A549 (cell line): ENCODE results near the gene TOGARAM2. TPM values are rescaled to one million over a fixed set of nuclear protein-coding genes. Genes with fewer than 3 reads are reported as not detected.

Experiments used
- ATAC-seq, 2 experiments: fragments of 200-7000 bp in 1 of 2; fragments of >200 bp in 1 of 2; cut with Nextera tagmentation in 1 of 2; cut with Tn5 transposase in 1 of 2; 3 replicates each; pipeline versions ENCODE4 v1.8.0 to v1.9.1; 2018 to 2020; ENCODE audit warnings: mild to moderate bottlenecking in 1 of 2, moderate library complexity in 1 of 2
- CTCF ChIA-PET: fragments of 300-600 bp; sonication (Branson Sonifier 250); formaldehyde crosslinking; extraction: SDS; loops from one replicate; lab custom pipeline; 2021; ENCODE audit warnings: antibody characterized with exemption, inconsistent platforms; lab: Yijun Ruan, JAX
- POLR2A ChIA-PET: fragments of 350-600 bp; formaldehyde crosslinking; extraction: SDS; loops from one replicate; lab custom pipeline; 2021; ENCODE audit warnings: antibody characterized with exemption, inconsistent platforms; lab: Yijun Ruan, JAX
- DNase-seq, 2 experiments: peaks; one replicate each; pipeline versions ENCODE4 v3.0.0 to v3.0.0-alpha.2; 2011 to 2016; ENCODE audit warnings: low read depth in 1 of 2, low spot score in 1 of 2
- FAIRE-seq: peaks from 2 replicates; lab custom pipeline; 2011; peaks lifted over from hg19 to GRCh38; lab: Jason Lieb, UNC
- H3K27ac ChIP-seq, 2 experiments: fragments of >200 bp; sonication (Bioruptor Twin); formaldehyde crosslinking; 3 replicates each; pipeline ENCODE4 v1.5.1; 2016 to 2017
- H3K4me1 ChIP-seq: fragments of >200 bp; sonication (Bioruptor Twin); formaldehyde crosslinking; 3 replicates; pipeline ENCODE4 v1.6.1; 2016
- H3K4me2 ChIP-seq: fragments of >200 bp; sonication (Bioruptor Twin); formaldehyde crosslinking; 3 replicates; pipeline ENCODE4 v1.6.1; 2016
- H3K4me3 ChIP-seq: fragments of >200 bp; sonication (Bioruptor Twin); formaldehyde crosslinking; 3 replicates; pipeline ENCODE4 v1.5.1; 2016
- H3K9me3 ChIP-seq: fragments of >200 bp; sonication (Bioruptor Twin); formaldehyde crosslinking; 3 replicates; pipeline ENCODE4 v1.6.1; 2016
- BCL3 ChIP-seq: fragments of >200 bp; sonication (Bioruptor Twin); formaldehyde crosslinking; IDR thresholded peaks from 3 replicates; pipeline ENCODE4 v1.6.1; 2016
- CBX2 ChIP-seq: fragments of 200-600 bp; sonication (generic); IDR thresholded peaks from 2 replicates; pipeline ENCODE4 v1.6.1; 2016; ENCODE audit warnings: low read depth, mild to moderate bottlenecking, borderline replicate concordance
- CBX8 ChIP-seq: fragments of 200-600 bp; sonication (generic); IDR thresholded peaks from 2 replicates; pipeline ENCODE4 v1.6.1; 2016
- CEBPB ChIP-seq, 2 experiments: fragments of >200 bp in 1 of 2; sonication (Bioruptor Twin) in 1 of 2; formaldehyde crosslinking in 1 of 2; IDR thresholded peaks; 2 replicates each; pipeline ENCODE4 v1.6.1; 2012 to 2016
- CHD2 ChIP-seq: fragments of 150-350 bp; IDR thresholded peaks from 2 replicates; pipeline ENCODE4 v1.6.1; 2014; ENCODE audit warnings: low read length; ENCODE audit not compliant: partially characterized antibody
- ELK1 ChIP-seq: fragments of 150-350 bp; IDR thresholded peaks from 2 replicates; pipeline ENCODE4 v1.6.1; 2014; ENCODE audit warnings: low read depth, mild to moderate bottlenecking, low read length
- EP300 ChIP-seq, 2 experiments: fragments of >200 bp; sonication (Bioruptor Twin); formaldehyde crosslinking; IDR thresholded peaks; 2 replicates in 1 of 2; 3 replicates in 1 of 2; pipeline ENCODE4 v1.6.1; 2016 to 2017
- ESRRA ChIP-seq: fragments of 150-350 bp; IDR thresholded peaks from 2 replicates; pipeline ENCODE4 v1.6.1; 2014; ENCODE audit warnings: mild to moderate bottlenecking, low read length, borderline replicate concordance
- GATA3 ChIP-seq: IDR thresholded peaks from 2 replicates; pipeline ENCODE4 v1.6.1; 2012; ENCODE audit warnings: borderline replicate concordance
- HES2 ChIP-seq: fragments of >200 bp; sonication (Bioruptor Twin); formaldehyde crosslinking; IDR thresholded peaks from 2 replicates; pipeline ENCODE4 v1.6.1; 2016
- HEYL ChIP-seq: fragments of 250-450 bp; sonication (Bioruptor Pico); IDR thresholded peaks from 2 replicates; pipeline ENCODE4 v1.8.0; 2021; ENCODE audit warnings: mild to moderate bottlenecking, moderate library complexity
- HOXB5 ChIP-seq: fragments of 250-450 bp; sonication (Bioruptor Pico); IDR thresholded peaks from 2 replicates; pipeline ENCODE4 v1.5.0; 2020; ENCODE audit warnings: mild to moderate bottlenecking, moderate library complexity
- MYC ChIP-seq: IDR thresholded peaks from 2 replicates; pipeline ENCODE4 v1.6.1; 2012; ENCODE audit warnings: mild to moderate bottlenecking, inconsistent platforms, low read length, improper control_type of control experiment, borderline replicate concordance
- RFX5 ChIP-seq: fragments of 450-650 bp; IDR thresholded peaks from 2 replicates; pipeline ENCODE4 v1.7.1; 2014; ENCODE audit warnings: antibody characterized with exemption, mild to moderate bottlenecking, moderate library complexity
- RNF2 ChIP-seq: fragments of 200-600 bp; sonication (generic); IDR thresholded peaks from 2 replicates; pipeline ENCODE4 v1.6.1; 2016; ENCODE audit warnings: low read depth, mild to moderate bottlenecking, antibody characterized with exemption, moderate library complexity, borderline replicate concordance
- SREBF2 ChIP-seq: fragments of 450-650 bp; IDR thresholded peaks from 2 replicates; pipeline ENCODE4 v1.6.1; 2014; ENCODE audit warnings: mild to moderate bottlenecking, moderate library complexity
- USF2 ChIP-seq: fragments of 450-650 bp; IDR thresholded peaks from 2 replicates; pipeline ENCODE4 v1.6.1; 2014; ENCODE audit warnings: antibody characterized with exemption
- ZC3H11A ChIP-seq: fragments of 450-650 bp; IDR thresholded peaks from 2 replicates; pipeline ENCODE4 v1.6.1; 2014; ENCODE audit warnings: antibody characterized with exemption, mild to moderate bottlenecking
- ZFP36 ChIP-seq: fragments of 450-650 bp; IDR thresholded peaks from 2 replicates; pipeline ENCODE4 v1.6.1; 2014; ENCODE audit warnings: borderline replicate concordance; ENCODE audit not compliant: partially characterized antibody
- WGBS: methylation state at CpG from one replicate; pipeline ENCODE4 v1.1.6; 2017; ENCODE audit errors: missing lambda C conversion rate; 5-methylcytosine and 5-hydroxymethylcytosine counted together
- polyA plus RNA-seq, 4 experiments: library from polyadenylated mRNA; depleted of rRNA in 3 of 4; stranded (reverse); fragments of >200 nt; fragmentation: RNase III in 1 of 4; extraction: RNeasy Plus Mini Kit Qiagen cat#74134 plus additional on column Dnase treatment in 1 of 4; gene quantifications; 2 replicates in 3 of 4; 3 replicates in 1 of 4; pipeline ENCODE4 v1.2.3, GENCODE V29; 2011 to 2017
- TF ChIP-seq, protein P1 (sequence below): fragments of >200 bp; sonication (Bioruptor Twin); formaldehyde crosslinking; IDR thresholded peaks from 3 replicates; pipeline ENCODE4 v1.5.1; 2016
- TF ChIP-seq, protein P2 (sequence below): fragments of 250-450 bp; sonication (Bioruptor Pico); IDR thresholded peaks from 2 replicates; pipeline ENCODE4 v1.5.0; 2020; ENCODE audit warnings: low read depth, mild to moderate bottlenecking, moderate library complexity
- TF ChIP-seq, protein P3 (sequence below): IDR thresholded peaks from 2 replicates; pipeline ENCODE4 v1.6.1; 2012

The TOGARAM2 gene
- polyA plus RNA-seq, 2 of the 4 experiments (the other 2 are of a cell fraction) = 0.14 to 0.35 TPM

GRCh38 chr2:29042561-29043075 is 61.5 kb downstream of the TOGARAM2 start (continued):
- no peak for TF ChIP-seq ZFP36
- TF ChIP-seq CBX8 = no peak
- no peak for TF ChIP-seq SREBF2
- no peak for TF ChIP-seq ESRRA
- no peak for TF ChIP-seq EP300 (IDR thresholded peaks at IDR 0.05)
- TF ChIP-seq CEBPB (IDR thresholded peaks at IDR 0.05) = no peak
- TF ChIP-seq BCL3 = no peak
- no peak for TF ChIP-seq MYC
- no peak for TF ChIP-seq GATA3
- TF ChIP-seq, protein P1, sequence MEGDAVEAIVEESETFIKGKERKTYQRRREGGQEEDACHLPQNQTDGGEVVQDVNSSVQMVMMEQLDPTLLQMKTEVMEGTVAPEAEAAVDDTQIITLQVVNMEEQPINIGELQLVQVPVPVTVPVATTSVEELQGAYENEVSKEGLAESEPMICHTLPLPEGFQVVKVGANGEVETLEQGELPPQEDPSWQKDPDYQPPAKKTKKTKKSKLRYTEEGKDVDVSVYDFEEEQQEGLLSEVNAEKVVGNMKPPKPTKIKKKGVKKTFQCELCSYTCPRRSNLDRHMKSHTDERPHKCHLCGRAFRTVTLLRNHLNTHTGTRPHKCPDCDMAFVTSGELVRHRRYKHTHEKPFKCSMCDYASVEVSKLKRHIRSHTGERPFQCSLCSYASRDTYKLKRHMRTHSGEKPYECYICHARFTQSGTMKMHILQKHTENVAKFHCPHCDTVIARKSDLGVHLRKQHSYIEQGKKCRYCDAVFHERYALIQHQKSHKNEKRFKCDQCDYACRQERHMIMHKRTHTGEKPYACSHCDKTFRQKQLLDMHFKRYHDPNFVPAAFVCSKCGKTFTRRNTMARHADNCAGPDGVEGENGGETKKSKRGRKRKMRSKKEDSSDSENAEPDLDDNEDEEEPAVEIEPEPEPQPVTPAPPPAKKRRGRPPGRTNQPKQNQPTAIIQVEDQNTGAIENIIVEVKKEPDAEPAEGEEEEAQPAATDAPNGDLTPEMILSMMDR = no peak
- peak; percentile 90 for TF ChIP-seq HOXB5 (CRISPR knock-in tag)
- TF ChIP-seq USF2 = no peak
- no peak for TF ChIP-seq RFX5
- no peak for TF ChIP-seq RNF2
- TF ChIP-seq, protein P2, sequence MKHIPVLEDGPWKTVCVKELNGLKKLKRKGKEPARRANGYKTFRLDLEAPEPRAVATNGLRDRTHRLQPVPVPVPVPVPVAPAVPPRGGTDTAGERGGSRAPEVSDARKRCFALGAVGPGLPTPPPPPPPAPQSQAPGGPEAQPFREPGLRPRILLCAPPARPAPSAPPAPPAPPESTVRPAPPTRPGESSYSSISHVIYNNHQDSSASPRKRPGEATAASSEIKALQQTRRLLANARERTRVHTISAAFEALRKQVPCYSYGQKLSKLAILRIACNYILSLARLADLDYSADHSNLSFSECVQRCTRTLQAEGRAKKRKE (CRISPR knock-in tag) = peak; percentile 96
- no peak for TF ChIP-seq ZC3H11A
- TF ChIP-seq, protein P3, sequence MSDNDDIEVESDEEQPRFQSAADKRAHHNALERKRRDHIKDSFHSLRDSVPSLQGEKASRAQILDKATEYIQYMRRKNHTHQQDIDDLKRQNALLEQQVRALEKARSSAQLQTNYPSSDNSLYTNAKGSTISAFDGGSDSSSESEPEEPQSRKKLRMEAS = no peak
- TF ChIP-seq HEYL = peak; percentile 95
- no peak for TF ChIP-seq ELK1
- TF ChIP-seq HES2 = no peak

DNA sequence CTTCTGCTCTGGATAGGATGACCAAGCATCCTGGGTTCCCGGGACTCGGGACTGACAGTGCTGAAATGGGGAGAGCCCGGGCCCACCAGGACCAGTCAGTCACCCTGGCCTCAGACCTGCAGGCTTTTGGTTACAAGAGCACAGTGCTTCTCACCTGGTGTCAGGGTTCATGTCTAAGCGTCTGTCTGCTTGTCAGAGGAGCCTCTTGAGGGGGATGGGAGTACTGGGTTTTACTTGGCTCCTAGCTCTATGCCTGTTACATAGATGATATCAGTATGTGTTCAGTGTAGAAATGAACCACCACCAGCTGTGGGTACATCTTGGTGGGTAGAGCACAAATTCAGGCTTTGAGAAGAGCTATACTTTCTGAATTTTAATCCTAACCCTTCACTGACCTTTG is 63.4 kb downstream of the TOGARAM2 start:
- WGBS = 100% methylated on average over 4 of the region's 4 CpGs
- FAIRE-seq = no peak
- no peak overlapping the region for H3K4me3 ChIP-seq

More for the DNA sequence above, 63.4 kb downstream of the TOGARAM2 start:
- DNase-seq (no peak), ATAC-seq (no peak)
- no peak overlapping the region for H3K27ac ChIP-seq
- peaks cover 7% of the 10 kb centered on the region; the same call in 2 of the 3 replicates for H3K4me1 ChIP-seq
- ChIA-PET POLR2A (no interaction called here), CTCF (interaction anchor here (0.5 to 0.8 kb wide), 2 partner anchors 9 to 298 kb away, joined by 3 read pairs; no protein-coding TSS in a partner anchor)
- no peaks in the 10 kb centered on the region for H3K9me3 ChIP-seq
- no peak overlapping the region for H3K4me2 ChIP-seq
- TF ChIP-seq CHD2 = no peak
- no peak for TF ChIP-seq CBX2
- TF ChIP-seq ELK1 = no peak
